Gastrocnemius medialis (tissue), 4 donors: ENCODE results near the gene HM13. TPM values are rescaled to one million over a fixed set of nuclear protein-coding genes. Genes with fewer than 3 reads are reported as not detected.

ENCODE experiments used
- ATAC-seq, 2 donors: fragments of 150-250 bp; one replicate each; pipeline ENCODE4 v1.9.1; 2016
- DNase-seq, 2 donors: peaks; one replicate each; pipeline ENCODE4 v3.0.0-alpha.2; 2019
- H3K27ac ChIP-seq, 4 donors: fragments of 200-600 bp; sonication (generic); 1 replicate in 1 of 4; 2 replicates in 3 of 4; pipeline ENCODE4 v1.5.1; 2016 to 2018; ENCODE audit warnings: mild to moderate bottlenecking in 2 of 4, moderate library complexity in 1 of 4
- H3K27me3 ChIP-seq, 3 donors: fragments of 200-600 bp; sonication (generic) in 2 of 3; 1 replicate in 1 of 3; 2 replicates in 2 of 3; pipeline versions ENCODE4 v1.5.1 to v1.6.0; 2016 to 2019; ENCODE audit warnings: mild to moderate bottlenecking in 1 of 3, moderate library complexity in 1 of 3
- H3K36me3 ChIP-seq, 2 donors: fragments of 200-600 bp; sonication (generic) in 1 of 2; one replicate each; pipeline ENCODE4 v1.5.1; 2017 to 2018
- H3K4me1 ChIP-seq, 2 donors: fragments of 200-600 bp; sonication (generic) in 1 of 2; one replicate each; pipeline ENCODE4 v1.5.1; 2016 to 2017; ENCODE audit warnings: mild to moderate bottlenecking in 2 of 2
- H3K4me3 ChIP-seq, 4 donors: fragments of 200-600 bp; sonication (generic) in 3 of 4; 1 replicate in 1 of 4; 2 replicates in 3 of 4; pipeline ENCODE4 v1.5.1; 2016 to 2019; ENCODE audit warnings: mild to moderate bottlenecking in 2 of 4
- H3K9me3 ChIP-seq, 3 donors: fragments of 200-600 bp; sonication (generic) in 2 of 3; 1 replicate in 1 of 3; 2 replicates in 2 of 3; pipeline ENCODE4 v1.5.1; 2016 to 2019
- CTCF ChIP-seq, 5 experiments: fragments of 450-650 bp in 3 of 5; fragments of 200-600 bp in 2 of 5; sonication (generic) in 2 of 5; IDR thresholded peaks in 4 of 5; conservative IDR thresholded peaks in 1 of 5; 1 replicate in 4 of 5; 2 replicates in 1 of 5; pipeline ENCODE4 v1.5.1; 2016 to 2019; ENCODE audit warnings: antibody characterized with exemption in 5 of 5, mild to moderate bottlenecking in 3 of 5, moderate library complexity in 3 of 5
- POLR2A ChIP-seq, 2 donors: fragments of 450-650 bp; IDR thresholded peaks; one replicate each; pipeline ENCODE4 v1.6.1; 2017; ENCODE audit warnings: antibody characterized with exemption in 2 of 2, mild to moderate bottlenecking in 2 of 2, moderate library complexity in 2 of 2
- in situ Hi-C, 4 donors: fragments of 200-750 bp; cut with MboI; loops; one replicate each; pipeline versions ENCODE4 v1.15.0 to v1.8.0; 2017; ENCODE audit warnings: low sequenced_read_pairs in 4 of 4
- intact Hi-C: fragments of 100-400 bp; cut with DNase I; formaldehyde crosslinking; loops from one replicate; pipeline ENCODE4 v1.15.1; 2023; ENCODE audit warnings: low total_unique reads
- total RNA-seq, 4 donors: library from RNA; depleted of rRNA; stranded (reverse); fragments of >200 nt; gene quantifications; one replicate each; pipeline versions ENCODE4 v1.1.0 to v1.2.3, GENCODE V29; 2016

HM13 gene
- total RNA-seq, 4 donors from 2014 or later, result 22.7 to 31.0 (median 26.4) TPM

GRCh38 chr20:31602779-31603441, 88.7 kb downstream of the HM13 start:
- in situ Hi-C loops, result no loop called here
- DNase-seq, result peak in 1 of 2 donors; percentile 58
- Histone ChIP-seq H3K4me3 (no peak overlapping the region), H3K27me3 (no peaks in the 10 kb centered on the region), H3K9me3 (no peaks in the 10 kb centered on the region), H3K27ac (peak overlapping the region in 2 of 4 donors; percentile 9 to 95), H3K36me3 (no peaks in the 10 kb centered on the region), H3K4me1 (peaks cover 0 to 29% of the 10 kb centered on the region in 2 donors)
- intact Hi-C loops, result no loop called here
- peak in 1 of 2 donors; percentile 13 for ATAC-seq
- TF ChIP-seq CTCF (IDR thresholded peaks at IDR 0.05 in 4 of 5, conservative IDR thresholded peaks at IDR 0.05 in 1 of 5) (no peak), POLR2A (IDR thresholded peaks at IDR 0.05) (no peak)

- DNase-seq, result peak; percentile 72 to 97
- H3K9me3 ChIP-seq, result no peaks in the 10 kb centered on the region
- peak; percentile 72 to 77 for ATAC-seq
- peak overlapping the region; percentile 72 to 89 (median 78) for H3K4me3 ChIP-seq
- in situ Hi-C loops (no loop called here), intact Hi-C loops (loop anchor here (1.0 kb wide), 1 partner anchor 31 kb away; no protein-coding TSS in a partner anchor)
- no peaks in the 10 kb centered on the region for H3K36me3 ChIP-seq
- no peak for TF ChIP-seq CTCF (IDR thresholded peaks at IDR 0.05 in 4 of 5, conservative IDR thresholded peaks at IDR 0.05 in 1 of 5)
- TF ChIP-seq POLR2A (IDR thresholded peaks at IDR 0.05), result peak; percentile 57 to 67
- H3K4me1 ChIP-seq, result peaks cover 0 to 34% of the 10 kb centered on the region in 2 donors
- H3K27me3 ChIP-seq, result no peaks in the 10 kb centered on the region
- H3K27ac ChIP-seq, result peak overlapping the region; percentile 84 to 95 (median 92)
Measured at GRCh38 chr20:31603822-31604566, 89.8 kb downstream of the HM13 start.

- intact Hi-C loops, result loop anchor here (1.0 kb wide), 1 partner anchor 31 kb away; no protein-coding TSS in a partner anchor
- Histone ChIP-seq H3K27me3 (no peaks in the 10 kb centered on the region), H3K4me3 (peak overlapping the region; percentile 72 to 89 (median 78)), H3K27ac (peak overlapping the region; percentile 84 to 95 (median 92)), H3K36me3 (no peaks in the 10 kb centered on the region), H3K9me3 (no peaks in the 10 kb centered on the region), H3K4me1 (peaks cover 0 to 35% of the 10 kb centered on the region in 2 donors)
- peak; percentile 16 to 37 for ATAC-seq
- in situ Hi-C loops, result no loop called here
- TF ChIP-seq POLR2A (IDR thresholded peaks at IDR 0.05) (no peak), CTCF (IDR thresholded peaks at IDR 0.05 in 4 of 5, conservative IDR thresholded peaks at IDR 0.05 in 1 of 5) (no peak)
- no peak for DNase-seq
Measured at GRCh38 chr20:31604567-31605030, 90.4 kb downstream of the HM13 start.

GRCh38 chr20:31605031-31605901, 91.0 kb downstream of the HM13 start, which contains the start of gene ID1:
ID1 (plus strand) TSS chr20:31605289; CDS start chr20:31605388, 99 bp downstream.
- peaks cover 0 to 35% of the 10 kb centered on the region in 2 donors for H3K4me1 ChIP-seq
- H3K36me3 ChIP-seq, result no peaks in the 10 kb centered on the region
- no peaks in the 10 kb centered on the region for H3K27me3 ChIP-seq
- ATAC-seq (peak; percentile 80 to 91), DNase-seq (peak; percentile 92 to 98)
- in situ Hi-C loops (no loop called here), intact Hi-C loops (no loop called here)
- TF ChIP-seq POLR2A (IDR thresholded peaks at IDR 0.05) (peak; percentile 94 to 95), CTCF (IDR thresholded peaks at IDR 0.05 in 4 of 5, conservative IDR thresholded peaks at IDR 0.05 in 1 of 5) (no peak)
- no peaks in the 10 kb centered on the region for H3K9me3 ChIP-seq
- H3K4me3 ChIP-seq, result peak within 1 kb of the TSS; percentile 72 to 89 (median 78)
- H3K27ac ChIP-seq, result peak within 1 kb of the TSS; percentile 84 to 95 (median 92)
